ENCODE results near the gene DPH2. TPM values are rescaled to one million over a fixed set of nuclear protein-coding genes. Genes with fewer than 3 reads are reported as not detected.

Gene DPH2
- total and polyA plus RNA-seq, 4 donors, result 14.3 to 27.4 (median 19.2) TPM

DNA sequence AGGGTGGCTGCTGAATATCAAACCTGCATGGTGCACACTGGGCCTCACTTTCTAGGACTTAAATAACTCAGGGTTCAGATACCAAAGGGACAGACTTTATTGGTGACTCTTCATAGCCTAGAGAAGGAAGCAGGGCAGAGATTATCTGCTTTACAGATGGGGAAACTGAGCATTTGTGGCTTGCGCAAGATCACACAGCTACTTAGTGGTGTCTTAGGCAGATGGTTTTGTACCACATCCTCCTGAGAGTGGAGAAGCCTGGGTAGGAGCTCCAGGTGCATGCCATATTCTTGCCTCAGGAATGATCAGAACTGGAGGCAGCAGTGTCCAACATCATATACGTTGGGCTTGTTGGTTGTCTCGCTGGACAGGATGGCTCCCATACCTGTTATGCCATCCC lies 6.8 kb upstream of the DPH2 start:
- H3K9me3 ChIP-seq (ENCODE audit: control insufficient read depth, insufficient read depth, low read length), result no peaks in the 10 kb centered on the region
- H3K4me1 ChIP-seq (ENCODE audit: control insufficient read depth, insufficient read depth, low read length), result no peaks in the 10 kb centered on the region
- H3K27me3 ChIP-seq (ENCODE audit: control insufficient read depth, insufficient read depth, low read length), result no peaks in the 10 kb centered on the region
- no peak overlapping the region for H3K4me3 ChIP-seq (ENCODE audit: low read depth, low read length)
- H3K27ac ChIP-seq (ENCODE audit: low read depth, low read length), result no peak overlapping the region
- H3K36me3 ChIP-seq (ENCODE audit: control insufficient read depth, insufficient read depth, low read length), result peaks cover 79% of the 10 kb centered on the region
- no peak for DNase-seq (ENCODE audit: low read depth in 4 of 6, low spot score in 6 of 6)
- 95% methylated on average over 3 of the region's 3 CpGs for WGBS (ENCODE audit: insufficient coverage)

- H3K9me3 ChIP-seq (ENCODE audit: control insufficient read depth, insufficient read depth, low read length), result no peaks in the 10 kb centered on the region
- no peaks in the 10 kb centered on the region for H3K4me1 ChIP-seq (ENCODE audit: control insufficient read depth, insufficient read depth, low read length)
- 80% methylated on average over 1 of the region's 5 CpGs for WGBS (ENCODE audit: insufficient coverage)
- DNase-seq (ENCODE audit: low read depth in 4 of 6, low spot score in 6 of 6), result no peak
- no peak overlapping the region for H3K4me3 ChIP-seq (ENCODE audit: low read depth, low read length)
- H3K27me3 ChIP-seq (ENCODE audit: control insufficient read depth, insufficient read depth, low read length), result no peaks in the 10 kb centered on the region
- H3K27ac ChIP-seq (ENCODE audit: low read depth, low read length), result no peak overlapping the region
- peaks cover 70% of the 10 kb centered on the region for H3K36me3 ChIP-seq (ENCODE audit: control insufficient read depth, insufficient read depth, low read length)
Measured at GRCh38 chr1:43963890-43964289, 5.9 kb upstream of the DPH2 start.

GRCh38 chr1:43965316-43965715 lies 4.5 kb upstream of the DPH2 start:
- no peaks in the 10 kb centered on the region for H3K27me3 ChIP-seq (ENCODE audit: control insufficient read depth, insufficient read depth, low read length)
- H3K9me3 ChIP-seq (ENCODE audit: control insufficient read depth, insufficient read depth, low read length), result no peaks in the 10 kb centered on the region
- no peak overlapping the region for H3K27ac ChIP-seq (ENCODE audit: low read depth, low read length)
- H3K4me3 ChIP-seq (ENCODE audit: low read depth, low read length), result no peak overlapping the region
- H3K4me1 ChIP-seq (ENCODE audit: control insufficient read depth, insufficient read depth, low read length), result peaks cover 7% of the 10 kb centered on the region
- DNase-seq (ENCODE audit: low read depth in 4 of 6, low spot score in 6 of 6), result no peak
- peaks cover 64% of the 10 kb centered on the region for H3K36me3 ChIP-seq (ENCODE audit: control insufficient read depth, insufficient read depth, low read length)
- WGBS (ENCODE audit: insufficient coverage), result 94% methylated on average over 3 of the region's 3 CpGs

- peak in 1 of 6 donors; percentile 32 for DNase-seq (ENCODE audit: low read depth in 4 of 6, low spot score in 6 of 6)
- Histone ChIP-seq H3K27me3 (ENCODE audit: control insufficient read depth, insufficient read depth, low read length) (no peaks in the 10 kb centered on the region), H3K27ac (ENCODE audit: low read depth, low read length) (no peak overlapping the region), H3K9me3 (ENCODE audit: control insufficient read depth, insufficient read depth, low read length) (no peaks in the 10 kb centered on the region), H3K36me3 (ENCODE audit: control insufficient read depth, insufficient read depth, low read length) (peaks cover 62% of the 10 kb centered on the region), H3K4me1 (ENCODE audit: control insufficient read depth, insufficient read depth, low read length) (peaks cover 20% of the 10 kb centered on the region), H3K4me3 (ENCODE audit: low read depth, low read length) (no peak overlapping the region)
- 86% methylated on average over 4 of the region's 6 CpGs for WGBS (ENCODE audit: insufficient coverage)
Measured at GRCh38 chr1:43968348-43968948, 1.4 kb upstream of the DPH2 start.

DNA sequence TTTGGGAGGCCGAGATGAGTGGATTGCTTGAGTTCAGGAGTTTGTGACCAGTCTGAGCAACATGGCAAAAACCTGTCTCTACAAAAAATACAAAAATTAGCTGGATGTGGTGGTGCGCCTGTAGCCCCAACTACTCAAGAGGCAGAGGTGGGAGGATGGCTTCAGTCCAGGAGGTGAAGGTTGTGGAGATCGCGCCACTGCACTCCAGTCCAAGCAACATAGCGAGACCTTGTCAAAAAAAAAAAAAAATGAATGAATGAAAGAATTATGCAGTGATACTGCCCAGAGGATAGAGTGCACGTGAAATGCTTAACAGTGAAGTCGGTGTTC lies 429 bp upstream of the DPH2 start:
- H3K27me3 ChIP-seq (ENCODE audit: control insufficient read depth, insufficient read depth, low read length), result no peaks in the 10 kb centered on the region
- 40% methylated on average over 6 of the region's 7 CpGs for WGBS (ENCODE audit: insufficient coverage)
- no peak for DNase-seq (ENCODE audit: low read depth in 4 of 6, low spot score in 6 of 6)
- peak overlapping the region; percentile 18 for H3K4me3 ChIP-seq (ENCODE audit: low read depth, low read length)
- no peaks in the 10 kb centered on the region for H3K9me3 ChIP-seq (ENCODE audit: control insufficient read depth, insufficient read depth, low read length)
- H3K27ac ChIP-seq (ENCODE audit: low read depth, low read length), result no peak overlapping the region
- H3K36me3 ChIP-seq (ENCODE audit: control insufficient read depth, insufficient read depth, low read length), result peaks cover 54% of the 10 kb centered on the region
- peaks cover 23% of the 10 kb centered on the region for H3K4me1 ChIP-seq (ENCODE audit: control insufficient read depth, insufficient read depth, low read length)

GRCh38 chr1:43970502-43970901 lies 692 bp downstream of the DPH2 start:
- H3K4me1 ChIP-seq (ENCODE audit: control insufficient read depth, insufficient read depth, low read length), result peaks cover 28% of the 10 kb centered on the region
- no peaks in the 10 kb centered on the region for H3K9me3 ChIP-seq (ENCODE audit: control insufficient read depth, insufficient read depth, low read length)
- no peak overlapping the region for H3K27ac ChIP-seq (ENCODE audit: low read depth, low read length)
- 46% methylated on average over 4 of the region's 5 CpGs for WGBS (ENCODE audit: insufficient coverage)
- peak overlapping the region; percentile 98 for H3K4me3 ChIP-seq (ENCODE audit: low read depth, low read length)
- H3K36me3 ChIP-seq (ENCODE audit: control insufficient read depth, insufficient read depth, low read length), result peaks cover 44% of the 10 kb centered on the region
- no peak for DNase-seq (ENCODE audit: low read depth in 4 of 6, low spot score in 6 of 6)
- no peaks in the 10 kb centered on the region for H3K27me3 ChIP-seq (ENCODE audit: control insufficient read depth, insufficient read depth, low read length)

DNA sequence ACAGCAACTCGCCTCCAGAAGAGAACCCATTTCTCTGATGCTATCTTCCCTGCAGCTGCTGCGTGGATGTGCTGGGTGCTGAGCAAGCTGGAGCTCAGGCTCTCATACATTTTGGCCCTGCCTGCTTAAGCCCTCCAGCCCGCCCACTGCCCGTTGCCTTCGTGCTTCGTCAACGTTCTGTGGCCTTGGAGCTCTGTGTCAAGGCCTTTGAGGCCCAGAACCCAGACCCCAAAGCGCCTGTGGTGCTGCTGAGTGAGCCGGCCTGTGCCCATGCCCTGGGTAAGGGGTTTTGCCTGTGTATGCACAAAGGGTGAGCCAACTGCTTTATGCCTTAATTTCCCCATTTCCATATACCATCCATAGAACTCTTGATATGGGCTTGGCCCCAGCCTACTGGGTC lies 1.1 kb downstream of the DPH2 start:
- H3K36me3 ChIP-seq (ENCODE audit: control insufficient read depth, insufficient read depth, low read length), result peaks cover 40% of the 10 kb centered on the region
- WGBS (ENCODE audit: insufficient coverage), result 89% methylated on average over 7 of the region's 9 CpGs

DNA sequence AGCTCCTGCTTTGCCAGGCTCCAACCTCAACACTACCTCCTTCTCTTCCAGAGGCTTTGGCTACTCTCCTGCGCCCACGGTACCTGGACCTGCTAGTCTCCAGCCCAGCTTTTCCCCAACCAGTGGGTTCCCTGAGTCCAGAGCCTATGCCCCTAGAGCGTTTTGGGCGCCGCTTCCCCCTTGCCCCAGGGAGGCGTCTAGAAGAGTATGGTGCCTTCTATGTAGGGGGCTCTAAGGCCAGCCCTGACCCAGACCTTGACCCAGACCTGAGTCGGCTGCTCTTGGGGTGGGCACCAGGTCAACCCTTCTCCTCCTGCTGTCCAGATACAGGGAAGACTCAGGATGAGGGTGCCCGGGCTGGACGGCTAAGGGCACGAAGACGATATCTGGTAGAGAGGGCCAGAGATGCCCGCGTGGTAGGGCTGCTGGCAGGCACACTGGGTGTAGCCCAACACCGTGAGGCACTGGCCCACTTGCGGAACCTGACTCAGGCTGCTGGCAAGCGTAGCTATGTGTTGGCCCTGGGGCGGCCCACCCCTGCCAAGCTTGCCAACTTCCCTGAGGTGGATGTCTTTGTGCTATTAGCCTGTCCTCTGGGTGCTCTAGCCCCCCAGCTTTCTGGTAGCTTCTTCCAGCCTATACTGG lies 1.6 kb downstream of the DPH2 start:
- WGBS (ENCODE audit: insufficient coverage), result 96% methylated on average over 16 of the region's 17 CpGs
- no peaks in the 10 kb centered on the region for H3K9me3 ChIP-seq (ENCODE audit: control insufficient read depth, insufficient read depth, low read length)
- no peak overlapping the region for H3K4me3 ChIP-seq (ENCODE audit: low read depth, low read length)
- H3K4me1 ChIP-seq (ENCODE audit: control insufficient read depth, insufficient read depth, low read length), result peaks cover 37% of the 10 kb centered on the region
- H3K36me3 ChIP-seq (ENCODE audit: control insufficient read depth, insufficient read depth, low read length), result peaks cover 40% of the 10 kb centered on the region
- DNase-seq (ENCODE audit: low read depth in 4 of 6, low spot score in 6 of 6), result no peak
- H3K27me3 ChIP-seq (ENCODE audit: control insufficient read depth, insufficient read depth, low read length), result no peaks in the 10 kb centered on the region
- no peak overlapping the region for H3K27ac ChIP-seq (ENCODE audit: low read depth, low read length)

More for the DNA sequence above, 1.1 kb downstream of the DPH2 start:
- Histone ChIP-seq H3K9me3 (ENCODE audit: control insufficient read depth, insufficient read depth, low read length) (no peaks in the 10 kb centered on the region), H3K4me3 (ENCODE audit: low read depth, low read length) (no peak overlapping the region), H3K27me3 (ENCODE audit: control insufficient read depth, insufficient read depth, low read length) (no peaks in the 10 kb centered on the region), H3K4me1 (ENCODE audit: control insufficient read depth, insufficient read depth, low read length) (peaks cover 32% of the 10 kb centered on the region), H3K27ac (ENCODE audit: low read depth, low read length) (no peak overlapping the region)
- no peak for DNase-seq (ENCODE audit: low read depth in 4 of 6, low spot score in 6 of 6)

DNA sequence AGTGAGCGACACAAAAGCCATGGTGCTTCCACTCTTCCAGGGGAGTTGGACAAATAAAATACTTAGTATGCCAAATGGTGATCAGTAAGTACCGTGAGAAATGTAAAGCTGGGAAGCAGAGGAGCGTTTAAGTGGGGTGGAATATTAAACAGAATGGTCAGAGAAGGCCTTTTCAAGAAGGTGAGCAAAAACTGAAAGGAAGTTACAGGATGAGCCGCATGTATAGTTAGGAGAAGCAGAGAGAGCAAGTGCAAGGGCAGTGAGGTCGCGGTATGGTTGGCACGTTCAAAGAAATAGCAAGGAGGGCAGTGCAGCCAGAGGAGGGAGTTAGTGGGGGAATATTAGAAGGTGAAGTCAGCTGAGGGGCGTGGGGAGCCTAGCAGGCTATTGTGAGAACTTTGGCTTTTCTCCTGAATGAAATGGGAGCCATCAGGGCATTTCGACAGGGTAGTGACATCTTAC lies 4.2 kb downstream of the DPH2 start:
- no peaks in the 10 kb centered on the region for H3K27me3 ChIP-seq (ENCODE audit: control insufficient read depth, insufficient read depth, low read length)
- peak overlapping the region; percentile 90 for H3K4me3 ChIP-seq (ENCODE audit: low read depth, low read length)
- no peaks in the 10 kb centered on the region for H3K9me3 ChIP-seq (ENCODE audit: control insufficient read depth, insufficient read depth, low read length)
- 37% methylated on average over 9 of the region's 9 CpGs for WGBS (ENCODE audit: insufficient coverage)
- peak overlapping the region; percentile 86 for H3K27ac ChIP-seq (ENCODE audit: low read depth, low read length)
- H3K4me1 ChIP-seq (ENCODE audit: control insufficient read depth, insufficient read depth, low read length), result peaks cover 58% of the 10 kb centered on the region
- DNase-seq (ENCODE audit: low read depth in 4 of 6, low spot score in 6 of 6), result no peak
- peaks cover 44% of the 10 kb centered on the region for H3K36me3 ChIP-seq (ENCODE audit: control insufficient read depth, insufficient read depth, low read length)

Measured in spinal cord (tissue), 10 donors.